ENCODE measurements around the gene FFAR4.

FFAR4 gene

DNA sequence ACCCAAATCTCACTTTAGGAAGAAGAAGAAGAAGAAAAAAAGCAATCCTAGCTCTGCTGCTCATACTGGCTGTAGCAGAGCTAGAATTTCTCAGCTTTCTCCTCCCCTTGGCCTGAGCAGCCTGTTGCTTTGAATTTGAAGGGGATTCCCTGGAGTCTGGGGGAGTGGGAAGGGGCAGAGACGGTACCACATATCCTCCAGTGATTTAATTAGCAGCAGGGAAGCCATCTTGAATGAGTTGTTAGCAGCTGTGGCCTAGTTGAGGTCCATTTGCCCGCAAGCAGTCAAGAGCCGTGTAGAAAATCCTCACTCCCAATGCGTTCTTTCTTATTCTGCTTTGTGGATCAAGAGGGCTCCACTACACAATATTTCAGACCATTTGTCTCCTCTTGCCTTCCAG, 62.4 kb downstream of the FFAR4 start:
- DNase-seq = no peak
- in situ Hi-C loops (cut with MboI; ENCODE audit: low pct_unique_long_range_greater_than_20kb, low sequenced_read_pairs) = no loop called here

DNA sequence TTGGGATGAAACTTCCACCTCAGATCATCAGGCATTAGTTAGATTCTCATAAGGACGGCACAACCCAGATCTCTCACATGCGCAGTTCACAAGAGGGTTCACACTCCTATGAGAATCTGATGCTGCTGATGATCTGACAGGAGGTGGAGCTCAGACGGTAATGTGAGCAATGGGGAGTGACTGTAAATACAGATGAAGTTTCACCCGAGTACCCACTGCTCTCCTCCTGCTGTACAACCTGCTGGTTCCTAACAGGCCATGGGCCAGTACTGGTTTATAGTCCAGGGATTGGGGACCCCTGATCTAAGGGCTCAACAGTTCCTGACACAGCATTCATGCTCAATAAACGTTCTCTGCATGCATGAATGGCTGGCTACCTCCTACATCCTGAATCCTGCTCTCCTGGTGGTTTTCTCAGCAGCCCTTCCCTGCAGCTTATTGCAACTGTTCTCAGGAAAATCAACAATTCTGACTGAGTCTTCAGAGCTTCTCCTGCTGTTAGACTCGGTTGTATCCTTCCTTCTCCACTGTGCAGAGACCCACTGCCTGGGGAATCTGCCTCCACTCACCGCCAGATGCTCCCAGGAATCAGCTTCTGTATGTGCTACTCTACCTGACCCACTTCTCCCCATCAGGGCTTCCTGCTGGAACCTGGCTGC, 63.3 kb downstream of the FFAR4 start:
- in situ Hi-C loops (cut with MboI; ENCODE audit: low pct_unique_long_range_greater_than_20kb, low sequenced_read_pairs) = no loop called here
- DNase-seq = no peak

DNA sequence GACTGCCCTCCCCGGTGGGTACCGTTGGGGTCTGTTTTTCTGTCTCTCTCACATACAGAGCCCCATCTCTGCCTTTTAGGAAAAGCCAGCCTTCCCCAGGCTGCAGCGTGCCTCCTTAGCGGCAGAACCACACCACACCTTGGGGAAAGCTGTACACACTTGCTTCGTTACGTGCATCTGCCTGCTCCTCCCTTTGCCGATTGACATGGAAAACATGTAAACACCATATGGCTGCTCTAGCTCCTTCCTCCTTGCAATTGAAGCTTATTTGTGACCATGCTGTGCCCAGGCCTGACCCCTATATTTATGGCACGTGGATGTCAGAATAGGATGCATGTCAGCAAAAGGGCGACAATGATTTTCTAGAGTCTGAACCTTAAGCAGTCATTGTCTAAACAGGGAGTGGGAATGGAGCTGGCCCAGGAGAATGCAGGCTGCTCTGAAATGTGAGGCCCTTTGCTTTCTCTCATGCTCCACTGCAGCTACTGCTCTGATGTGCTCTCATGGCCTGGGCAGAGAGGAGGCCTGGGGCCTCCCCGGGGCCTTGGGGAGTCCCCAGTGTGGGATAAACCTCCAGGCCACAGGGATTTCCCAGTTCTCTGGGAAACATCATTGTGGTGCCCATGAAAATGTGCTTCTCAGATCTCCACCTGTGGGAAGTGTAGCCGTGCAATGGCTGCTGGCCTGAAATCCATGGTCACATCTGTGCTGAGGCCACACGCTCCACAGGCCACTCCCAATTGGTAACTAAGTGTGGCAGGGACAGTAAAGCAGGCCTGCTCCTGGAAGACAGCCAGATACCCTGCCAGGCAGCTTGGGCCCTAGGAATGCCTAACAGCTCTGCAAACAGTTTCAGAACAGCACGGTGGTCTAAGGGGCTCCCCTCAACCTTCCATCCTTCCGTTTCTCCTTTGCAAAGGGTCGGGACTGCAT, 64.4 kb downstream of the FFAR4 start:
- DNase-seq = no peak
- in situ Hi-C loops (cut with MboI; ENCODE audit: low pct_unique_long_range_greater_than_20kb, low sequenced_read_pairs) = no loop called here

All from KBM-7 (cell line).